ENCODE measurements around the gene TNS1.
"Not testable (repeated sequence)": the region's sequence is repeated elsewhere in the genome, so short reads cannot be mapped to it uniquely, and the experiment has no call there.

TNS1 gene

DNA sequence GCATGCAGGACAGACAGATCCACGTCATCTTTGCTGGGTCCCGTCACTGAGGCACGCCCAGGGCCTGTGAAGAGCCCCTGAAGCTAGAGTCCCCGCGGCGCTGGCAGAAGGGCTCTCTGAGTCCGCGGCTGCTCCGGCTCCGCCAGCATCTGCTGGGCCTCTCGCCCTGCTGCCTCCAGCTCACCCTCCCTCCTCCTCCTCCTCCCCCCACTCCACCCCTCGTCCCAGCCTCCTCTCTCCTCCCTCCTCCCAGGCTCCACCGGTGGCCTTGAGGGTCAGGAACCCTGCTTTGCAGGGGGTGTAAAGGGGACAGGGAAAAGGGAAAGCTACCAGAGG lies at the start of gene TNS1:
TSS of gene TNS1 (minus strand) at position 151 of the 336 bp plus-strand sequence. CDS start at position 28, 123 bp downstream.
- no peak for DNase-seq (ENCODE audit: extremely low read depth in 1 of 2, low read depth in 1 of 2)

- no peak for DNase-seq (ENCODE audit: extremely low read depth in 1 of 2, low read depth in 1 of 2)
Measured at GRCh38 chr2:218051903-218052302, 49.1 kb upstream of the TNS1 start.

- DNase-seq (ENCODE audit: extremely low read depth in 1 of 2, low read depth in 1 of 2): no peak
Measured at GRCh38 chr2:218047536-218048225, 44.9 kb upstream of the TNS1 start.

- no peak for DNase-seq (ENCODE audit: extremely low read depth in 1 of 2, low read depth in 1 of 2)
Measured at GRCh38 chr2:218046238-218046637, 43.4 kb upstream of the TNS1 start.

DNA sequence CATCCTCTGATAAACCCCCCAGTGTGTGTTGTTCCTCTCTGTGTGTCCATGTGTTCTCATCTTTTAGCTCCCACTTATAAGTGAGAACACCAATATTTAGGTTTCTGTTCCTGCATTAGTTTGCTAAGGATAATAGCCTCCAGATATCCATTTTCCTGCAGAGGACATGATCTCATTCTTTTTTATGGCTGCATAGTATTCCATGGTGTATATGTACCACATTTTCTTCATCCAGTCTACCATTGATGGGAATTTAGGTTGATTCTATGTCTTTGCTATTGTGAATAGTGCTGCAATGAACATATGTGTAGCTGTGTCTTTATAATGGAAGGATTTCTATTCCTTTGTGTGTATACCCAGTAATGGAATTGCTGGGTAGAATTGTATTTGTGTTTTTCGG lies 41.8 kb upstream of the TNS1 start:
- DNase-seq (ENCODE audit: extremely low read depth in 1 of 2, low read depth in 1 of 2): not testable (repeated sequence)

DNA sequence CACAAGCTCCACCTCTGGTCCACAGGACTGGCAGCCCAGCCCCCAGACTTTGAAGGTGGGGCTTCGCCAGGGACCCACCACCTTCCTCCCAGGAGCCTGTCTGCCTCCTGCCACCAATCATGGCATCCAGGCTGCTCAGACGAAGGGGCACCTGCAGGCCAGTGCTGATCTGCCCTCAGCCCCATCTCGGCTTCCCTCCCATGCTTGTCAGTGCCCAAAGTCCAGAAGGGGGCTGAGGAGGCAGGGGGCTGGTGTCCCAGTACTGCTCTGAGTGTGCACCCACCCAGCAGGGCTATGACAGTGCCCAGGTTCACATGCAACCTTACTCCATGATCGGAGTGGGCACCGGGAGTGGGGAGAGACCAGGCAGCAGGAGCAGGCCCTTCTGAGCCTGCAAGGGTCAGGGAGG lies 40.9 kb upstream of the TNS1 start:
- no peak for DNase-seq (ENCODE audit: extremely low read depth in 1 of 2, low read depth in 1 of 2)

DNA sequence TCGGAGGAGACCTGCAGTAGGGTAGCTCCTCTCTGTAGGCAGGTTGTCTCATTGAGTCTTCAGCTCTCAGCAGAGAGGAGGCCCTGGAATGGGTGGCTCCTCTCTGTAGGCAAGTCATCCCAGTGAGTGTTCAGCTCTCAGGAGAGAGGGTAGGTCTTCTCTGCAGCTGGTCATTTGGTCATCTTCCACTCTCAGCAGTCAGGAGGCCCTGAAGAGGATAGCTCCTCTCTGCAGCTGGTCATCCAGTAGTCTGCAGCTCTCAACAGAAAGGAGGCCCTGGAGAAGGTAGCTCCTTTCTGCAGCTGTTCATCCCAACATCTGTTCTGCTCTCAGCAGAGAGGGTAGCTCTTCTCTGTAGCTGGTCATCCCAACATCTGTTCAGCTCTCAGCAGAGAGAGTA lies 40.3 kb upstream of the TNS1 start:
- no peak for DNase-seq (ENCODE audit: extremely low read depth in 1 of 2, low read depth in 1 of 2)

DNA sequence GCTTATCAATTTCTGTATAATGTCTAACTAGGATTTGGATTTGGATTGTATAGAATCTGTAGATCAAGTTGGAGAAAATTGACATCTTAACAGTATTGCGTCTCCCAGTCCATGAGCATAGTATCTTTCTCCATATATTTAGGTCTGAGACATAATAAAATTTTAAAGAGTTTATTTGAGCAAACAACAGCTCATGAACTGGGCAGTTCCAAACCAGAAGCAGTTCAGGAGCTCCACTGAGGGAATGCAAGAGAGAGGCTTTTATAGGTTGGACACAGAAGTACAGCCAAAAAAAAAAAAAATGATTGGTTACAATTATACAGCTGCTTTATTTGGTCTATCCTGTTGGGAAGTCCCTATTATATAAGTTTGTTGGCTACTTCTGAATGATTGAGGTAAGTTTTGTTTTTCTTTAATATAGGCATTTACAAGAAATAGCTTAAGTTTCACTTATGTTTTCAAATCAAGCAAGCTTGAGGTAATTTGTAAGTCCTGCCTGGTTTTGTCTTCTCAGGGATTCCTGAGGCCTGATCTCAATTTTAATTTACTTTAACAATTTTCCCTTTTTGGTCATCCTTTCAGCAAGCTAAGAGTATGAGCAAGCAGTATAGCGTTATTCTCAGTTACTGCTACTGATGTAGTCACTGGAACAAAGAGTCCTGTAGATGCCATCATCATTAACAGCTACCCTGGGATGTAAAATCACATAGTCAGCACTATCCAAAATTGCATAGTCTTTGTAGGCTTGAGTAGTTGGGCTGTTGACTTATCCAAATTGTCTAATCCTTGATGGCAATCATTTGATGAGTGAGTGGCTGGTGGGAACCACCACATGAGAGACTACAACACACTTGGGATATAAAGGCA lies 38.7 kb upstream of the TNS1 start:
- DNase-seq (ENCODE audit: extremely low read depth in 1 of 2, low read depth in 1 of 2): no peak

GRCh38 chr2:218040883-218041282 lies 38.1 kb upstream of the TNS1 start:
- DNase-seq (ENCODE audit: extremely low read depth in 1 of 2, low read depth in 1 of 2): no peak

GRCh38 chr2:218039171-218039570 lies 36.4 kb upstream of the TNS1 start:
- DNase-seq (ENCODE audit: extremely low read depth in 1 of 2, low read depth in 1 of 2): no peak

DNA sequence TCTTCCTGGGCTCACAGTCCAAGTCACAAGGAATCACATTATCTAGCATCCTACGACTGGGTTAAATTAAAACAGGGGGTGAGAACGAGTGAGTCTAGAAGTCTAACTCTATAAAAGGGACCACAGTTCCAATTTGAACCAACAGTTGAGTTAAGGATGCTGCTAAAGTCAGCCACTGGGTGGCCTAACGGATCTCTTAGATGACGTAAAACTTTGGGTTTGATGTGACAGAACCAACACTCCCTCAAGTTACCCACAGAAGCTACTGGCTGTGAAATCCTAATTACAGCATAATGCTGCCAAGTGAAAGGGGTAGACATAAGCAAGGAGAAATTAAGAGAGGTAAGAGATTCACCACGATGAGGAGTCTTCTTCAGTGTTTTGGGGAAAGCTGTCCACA lies 33.6 kb upstream of the TNS1 start:
- DNase-seq (ENCODE audit: extremely low read depth in 1 of 2, low read depth in 1 of 2): no peak

- DNase-seq (ENCODE audit: extremely low read depth in 1 of 2, low read depth in 1 of 2): no peak
Measured at GRCh38 chr2:218035463-218036100, 32.8 kb upstream of the TNS1 start.

DNA sequence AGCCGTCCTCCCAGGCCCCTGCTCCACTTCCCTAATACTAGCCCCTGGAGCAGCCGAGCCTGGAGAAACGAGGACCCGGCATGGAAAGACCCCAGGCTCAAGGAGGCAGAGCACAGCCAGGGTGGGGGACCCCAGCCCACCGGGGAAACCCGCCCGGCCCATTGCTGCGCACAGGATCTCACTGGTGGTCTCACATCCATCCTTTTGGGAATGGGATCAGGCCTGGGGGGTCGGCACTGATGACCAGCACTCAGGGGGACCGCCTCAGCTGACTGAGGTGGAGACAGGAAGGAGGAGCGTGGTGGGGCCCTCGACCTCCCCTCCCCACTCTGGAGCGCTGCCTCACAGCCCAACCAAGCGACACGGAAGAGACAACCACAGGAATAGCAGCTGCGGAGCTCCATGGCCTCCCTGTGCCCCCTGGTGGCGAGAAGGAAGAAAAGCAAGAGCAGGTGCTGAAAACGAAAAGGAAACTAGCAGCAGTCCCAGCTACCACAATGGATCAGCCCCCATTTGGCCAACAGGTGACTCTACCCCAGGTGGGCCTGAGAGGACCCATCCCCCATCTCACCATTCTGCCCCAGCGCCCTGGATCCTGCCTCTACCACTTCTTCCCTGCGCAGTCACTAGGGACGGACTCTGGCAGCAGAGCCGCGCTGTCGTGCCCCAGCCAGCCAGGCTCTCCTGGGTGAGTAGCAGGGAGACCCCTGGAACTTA lies 31.9 kb upstream of the TNS1 start:
- DNase-seq (ENCODE audit: extremely low read depth in 1 of 2, low read depth in 1 of 2): peak in 1 of 2 donors; percentile 44

- no peak for DNase-seq (ENCODE audit: extremely low read depth in 1 of 2, low read depth in 1 of 2)
Measured at GRCh38 chr2:218033590-218034496, 31.0 kb upstream of the TNS1 start.

- DNase-seq (ENCODE audit: extremely low read depth in 1 of 2, low read depth in 1 of 2): no peak
Measured at GRCh38 chr2:218033208-218033589, 30.4 kb upstream of the TNS1 start.

DNA sequence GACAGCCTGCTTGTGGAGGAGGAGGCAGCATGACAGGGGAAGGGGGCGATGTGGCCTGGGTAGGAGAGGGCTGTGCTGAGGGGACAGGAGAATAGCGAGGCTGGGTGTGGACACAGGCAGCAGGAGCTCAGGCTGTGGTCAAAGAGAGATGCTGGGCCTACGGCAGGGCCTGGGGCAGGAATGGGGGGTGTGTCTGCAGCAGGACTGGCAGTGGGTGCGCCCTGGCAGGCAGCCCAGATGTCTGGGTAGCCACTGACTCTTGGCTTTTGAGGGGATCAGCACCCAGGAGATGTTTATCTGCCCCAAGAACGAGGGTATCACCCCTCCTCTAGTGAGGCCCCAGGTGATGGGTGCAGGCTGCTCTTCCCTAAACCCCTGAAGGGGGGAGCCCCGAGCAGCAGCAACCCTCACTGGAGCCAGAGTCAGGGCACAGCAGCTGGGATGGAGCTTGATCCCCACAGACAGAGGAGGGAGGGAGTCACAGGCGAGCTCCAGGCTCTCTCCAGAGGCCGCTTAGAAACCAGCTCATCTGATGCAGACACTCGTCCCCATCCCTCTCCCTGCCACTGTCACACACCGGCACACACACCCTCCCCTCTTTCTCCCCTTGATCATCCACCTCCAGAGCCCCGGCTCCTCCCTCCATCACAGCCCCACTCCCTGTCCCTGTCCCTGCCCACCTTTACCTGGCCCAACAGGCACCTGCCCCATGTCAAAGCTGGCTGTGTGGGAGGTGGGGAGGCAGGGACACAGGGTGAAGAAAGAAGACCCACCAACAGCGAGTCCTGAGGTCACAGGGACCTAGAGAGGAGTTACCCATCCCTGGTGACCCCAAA lies 29.8 kb upstream of the TNS1 start:
- DNase-seq (ENCODE audit: extremely low read depth in 1 of 2, low read depth in 1 of 2): no peak

DNA sequence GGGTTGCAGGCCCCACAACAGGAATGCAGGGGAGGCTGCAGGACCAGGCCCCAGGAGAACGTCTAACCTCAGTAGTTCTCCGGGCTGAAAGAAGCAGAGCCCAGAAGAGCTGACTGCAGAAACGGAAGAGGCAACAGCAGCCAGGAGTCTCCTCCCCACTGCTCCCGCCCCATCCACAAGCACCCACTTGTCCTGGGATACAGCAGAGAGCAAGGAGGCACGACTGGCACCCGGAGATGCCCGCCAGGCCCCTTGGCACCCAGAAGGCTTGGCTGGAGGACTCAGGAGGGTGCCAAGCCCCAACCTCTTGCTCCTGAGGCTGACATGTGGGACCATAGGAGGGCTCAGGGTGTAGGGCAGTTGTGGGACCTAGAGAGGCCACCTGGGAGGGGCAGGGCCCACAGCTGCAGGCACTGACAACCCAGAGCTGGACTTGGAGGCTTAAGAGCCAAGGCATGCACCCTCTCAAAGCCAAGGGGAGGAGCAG lies 29.0 kb upstream of the TNS1 start:
- no peak for DNase-seq (ENCODE audit: extremely low read depth in 1 of 2, low read depth in 1 of 2)

DNA sequence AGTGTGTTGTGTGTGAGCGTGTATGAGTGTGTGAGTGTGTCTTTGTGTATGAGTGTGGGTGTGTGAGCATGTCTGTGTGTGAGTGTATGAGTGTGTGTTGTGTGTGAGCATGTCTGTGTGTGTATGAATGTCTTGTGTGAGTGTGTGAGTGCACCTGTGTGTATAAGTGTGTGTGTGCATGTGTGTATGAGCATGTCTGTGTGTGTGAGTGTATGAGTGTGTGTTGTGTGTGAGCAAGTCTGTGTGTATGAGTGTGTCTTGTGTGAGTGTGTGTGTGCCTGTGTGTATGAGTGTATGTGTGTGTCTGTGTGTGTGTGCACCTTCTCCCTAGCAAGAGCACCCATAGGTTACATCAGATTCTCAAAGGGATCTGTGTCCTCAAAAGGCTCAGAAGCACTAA lies 28.5 kb upstream of the TNS1 start:
- DNase-seq (ENCODE audit: extremely low read depth in 1 of 2, low read depth in 1 of 2): no peak
